VCaP (cell line): Measurements from ENCODE around the gene DOCK4.
A peak's percentile ranks its signal among the peaks of the same experiment; 100 is the strongest.

Source experiments
- H3K27ac ChIP-seq: fragments of 450-650 bp; 2 replicates; pipeline ENCODE4 v1.5.1; 2017
- TF ChIP-seq, protein P1 (sequence below): fragments of 450-650 bp; conservative IDR thresholded peaks from 2 replicates; pipeline ENCODE4 v1.5.1; 2017; ENCODE audit warnings: mild to moderate bottlenecking, moderate library complexity

Gene DOCK4

DNA sequence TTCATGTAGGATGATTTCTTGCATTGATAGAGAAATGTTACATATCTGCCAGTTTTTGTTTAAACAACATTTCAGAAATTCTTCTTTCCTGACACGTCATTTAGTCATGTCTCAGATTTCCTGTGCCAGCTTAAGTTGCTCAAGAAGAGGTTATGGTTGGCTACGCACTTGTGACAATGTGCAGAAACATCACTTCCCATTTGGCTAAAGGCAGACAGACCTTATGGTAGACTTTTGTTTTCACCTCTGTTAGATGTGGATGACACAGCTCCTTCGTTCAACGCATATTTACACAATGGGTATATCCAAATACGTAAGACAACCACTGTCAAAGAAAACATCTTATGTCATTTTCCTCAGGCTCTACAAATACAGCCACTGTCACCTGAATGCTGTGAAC is 125.8 kb downstream of the DOCK4 start:
- H3K27ac ChIP-seq, result no peak overlapping the region

DNA sequence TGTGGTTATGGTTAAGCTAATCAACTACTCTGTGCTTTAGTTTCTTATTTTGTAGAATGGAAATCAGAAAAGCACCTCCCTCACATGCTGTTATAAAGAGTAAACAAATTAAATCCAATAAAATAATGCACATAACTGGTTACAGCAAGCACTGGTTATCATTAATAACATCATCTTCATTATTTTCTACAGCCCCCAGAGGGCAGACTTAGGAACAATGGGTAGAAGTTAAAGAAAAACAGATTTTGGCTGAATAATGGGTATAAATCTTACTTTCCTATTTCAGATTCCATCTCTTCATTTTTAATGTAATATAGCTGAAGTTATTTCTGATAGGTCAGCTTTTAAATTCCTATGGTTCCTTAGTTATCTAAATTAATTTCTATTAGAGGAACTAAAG is 126.5 kb downstream of the DOCK4 start:
- H3K27ac ChIP-seq, result no peak overlapping the region
- TF ChIP-seq, protein P1, sequence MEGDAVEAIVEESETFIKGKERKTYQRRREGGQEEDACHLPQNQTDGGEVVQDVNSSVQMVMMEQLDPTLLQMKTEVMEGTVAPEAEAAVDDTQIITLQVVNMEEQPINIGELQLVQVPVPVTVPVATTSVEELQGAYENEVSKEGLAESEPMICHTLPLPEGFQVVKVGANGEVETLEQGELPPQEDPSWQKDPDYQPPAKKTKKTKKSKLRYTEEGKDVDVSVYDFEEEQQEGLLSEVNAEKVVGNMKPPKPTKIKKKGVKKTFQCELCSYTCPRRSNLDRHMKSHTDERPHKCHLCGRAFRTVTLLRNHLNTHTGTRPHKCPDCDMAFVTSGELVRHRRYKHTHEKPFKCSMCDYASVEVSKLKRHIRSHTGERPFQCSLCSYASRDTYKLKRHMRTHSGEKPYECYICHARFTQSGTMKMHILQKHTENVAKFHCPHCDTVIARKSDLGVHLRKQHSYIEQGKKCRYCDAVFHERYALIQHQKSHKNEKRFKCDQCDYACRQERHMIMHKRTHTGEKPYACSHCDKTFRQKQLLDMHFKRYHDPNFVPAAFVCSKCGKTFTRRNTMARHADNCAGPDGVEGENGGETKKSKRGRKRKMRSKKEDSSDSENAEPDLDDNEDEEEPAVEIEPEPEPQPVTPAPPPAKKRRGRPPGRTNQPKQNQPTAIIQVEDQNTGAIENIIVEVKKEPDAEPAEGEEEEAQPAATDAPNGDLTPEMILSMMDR, result peak; percentile 54

More for the DNA sequence above, 125.8 kb downstream of the DOCK4 start:
- TF ChIP-seq, protein P1, result no peak

DNA sequence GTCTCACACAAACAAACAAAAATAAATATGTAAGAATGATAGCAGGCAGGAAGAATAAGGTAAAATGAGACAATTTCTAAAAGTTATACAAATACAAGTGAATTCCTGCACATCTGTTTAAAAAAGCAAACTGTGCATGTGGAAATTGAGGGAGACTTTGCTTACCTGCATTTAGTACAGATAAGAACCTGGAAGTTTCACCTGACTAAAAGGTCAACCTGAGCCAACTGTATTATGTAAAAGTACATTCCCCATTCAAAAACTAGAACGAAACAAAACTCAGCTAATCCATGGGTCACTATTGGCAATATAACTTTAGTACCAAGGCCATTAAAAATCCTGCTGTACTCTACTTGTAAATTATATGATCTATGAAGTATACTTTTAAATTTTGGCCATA is 127.1 kb downstream of the DOCK4 start:
- TF ChIP-seq, protein P1, result no peak
- H3K27ac ChIP-seq, result no peak overlapping the region

DNA sequence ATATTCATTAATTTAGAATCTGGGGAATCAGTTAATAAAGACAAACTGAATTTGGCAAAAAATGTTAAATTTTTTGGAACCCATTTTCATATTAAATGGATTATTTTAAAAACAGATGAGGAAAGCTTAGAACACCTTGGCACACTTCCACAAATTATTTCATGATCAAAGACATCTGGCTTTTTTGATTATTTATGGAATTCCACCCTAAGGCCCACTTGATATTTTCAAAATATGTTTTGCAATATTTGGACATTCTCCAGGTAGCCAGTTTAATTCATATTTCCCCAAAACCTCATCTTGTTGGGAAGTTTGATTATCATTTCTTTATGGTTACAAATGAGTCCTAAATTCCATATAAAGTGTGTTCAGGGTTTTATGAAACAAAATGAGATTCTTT is 129.9 kb downstream of the DOCK4 start:
- TF ChIP-seq, protein P1, result no peak
- no peak overlapping the region for H3K27ac ChIP-seq

DNA sequence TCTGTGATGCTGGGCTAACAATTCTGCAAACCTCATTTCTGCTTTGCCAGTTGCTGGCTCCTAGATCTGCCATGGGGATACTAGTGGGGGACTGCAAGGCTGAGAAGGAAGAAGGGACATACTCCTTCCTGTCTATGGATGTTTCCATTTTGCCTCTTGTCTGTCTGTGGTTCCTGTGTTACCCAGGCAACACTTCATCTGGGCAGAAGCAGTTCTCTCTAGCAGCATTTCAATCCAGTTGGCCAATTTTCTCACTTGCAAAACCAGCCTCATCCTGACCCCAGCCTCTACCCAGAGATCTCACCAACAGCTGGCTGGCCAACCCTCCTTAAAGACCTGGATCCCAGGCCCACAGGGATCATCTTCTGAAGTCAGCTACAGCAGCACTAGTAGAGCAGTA is 131.7 kb downstream of the DOCK4 start:
- no peak overlapping the region for H3K27ac ChIP-seq
- TF ChIP-seq, protein P1, result no peak

DNA sequence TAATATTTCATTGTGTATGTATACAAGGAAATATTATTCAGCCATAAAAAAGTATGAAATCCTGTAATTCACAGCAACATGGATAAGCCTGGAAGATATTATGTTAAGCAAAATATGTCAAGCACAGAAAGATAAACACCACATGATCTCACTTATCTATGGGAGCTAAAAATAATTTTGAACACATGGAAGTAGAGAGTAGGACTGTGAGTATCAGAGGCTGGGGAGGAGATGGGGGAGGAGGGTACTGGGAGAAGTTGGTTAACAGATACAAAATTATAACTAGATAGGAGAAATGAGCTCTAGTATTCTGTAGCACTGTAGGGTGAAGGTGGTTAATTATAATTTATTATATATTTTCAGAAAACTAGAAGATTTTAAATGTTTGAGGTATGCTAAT is 132.7 kb downstream of the DOCK4 start:
- TF ChIP-seq, protein P1, result no peak
- H3K27ac ChIP-seq, result no peak overlapping the region

DNA sequence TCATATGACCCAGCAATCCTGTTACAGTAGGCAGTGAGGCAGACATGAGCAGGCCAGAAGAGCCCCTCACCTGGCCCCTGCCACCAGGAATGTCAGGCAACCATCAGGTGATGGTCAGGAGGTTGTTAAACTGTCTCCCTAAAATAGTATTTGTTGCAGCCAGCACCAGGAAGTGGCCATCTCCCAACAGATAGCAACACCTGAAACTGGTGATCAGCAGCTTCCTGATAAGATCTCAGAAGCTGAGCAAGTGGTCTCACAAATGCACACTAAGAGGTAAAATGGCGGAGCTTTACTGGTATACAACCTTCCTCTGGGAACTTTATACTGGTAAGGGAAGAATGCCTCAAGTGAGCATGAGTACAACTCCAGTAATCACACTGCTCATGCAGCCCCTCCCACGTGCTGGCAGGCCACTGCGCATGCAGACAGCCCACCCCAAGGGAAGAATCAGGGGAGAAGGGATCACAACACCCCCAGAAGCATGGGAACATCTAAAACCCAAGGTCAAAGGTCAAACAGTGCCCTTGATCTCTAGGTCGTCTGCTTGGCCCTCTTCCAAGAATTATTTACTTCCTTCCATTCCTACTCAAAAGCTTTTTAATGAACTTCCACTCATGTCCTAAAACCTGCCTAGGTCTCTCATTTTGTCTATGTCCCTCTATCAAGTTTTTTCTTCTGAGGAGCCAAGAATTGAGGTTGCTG is 133.5 kb downstream of the DOCK4 start:
- TF ChIP-seq, protein P1, result no peak
- no peak overlapping the region for H3K27ac ChIP-seq
